HG03565 (cell line): Measurements from ENCODE around the gene RNU1-3.
"Not testable (repeated sequence)": the region's sequence is repeated elsewhere in the genome, so short reads cannot be mapped to it uniquely, and the experiment has no call there.

ENCODE experiments used
- ATAC-seq: cut with Tn5 transposase; IDR thresholded peaks from one replicate; pipeline ENCODE4 v1.9.1; 2021; ENCODE audit warnings: mild to moderate bottlenecking, moderate library complexity; ENCODE audit not compliant: unreplicated experiment

The RNU1-3 gene

DNA sequence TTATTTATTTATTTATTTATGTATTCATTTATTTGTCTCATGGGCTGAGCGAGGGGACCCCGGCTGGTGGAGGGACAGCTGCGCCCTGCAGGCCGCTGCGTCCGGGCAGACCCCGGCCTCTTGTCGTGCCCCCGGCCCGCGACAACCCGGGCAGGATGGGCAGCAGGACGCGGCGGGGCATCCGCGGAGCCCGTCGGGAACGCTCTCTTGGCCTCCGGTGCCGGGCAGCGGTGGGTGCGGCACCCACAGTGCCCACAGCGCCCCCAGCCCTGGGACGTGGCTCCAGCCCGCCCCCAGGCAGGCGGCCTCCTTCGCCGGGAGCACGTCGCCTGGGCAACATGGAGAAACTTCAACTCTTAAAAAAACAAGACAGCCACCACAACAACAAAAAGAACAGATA lies 8.5 kb downstream of the RNU1-3 start:
- ATAC-seq: not testable (repeated sequence)

- not testable (repeated sequence) for ATAC-seq
Observed at GRCh38 chr1:16656981-16657683, 9.6 kb downstream of the RNU1-3 start.

GRCh38 chr1:16656574-16656973 lies 10.2 kb downstream of the RNU1-3 start:
- not testable (repeated sequence) for ATAC-seq

GRCh38 chr1:16651560-16651959 lies 15.2 kb downstream of the RNU1-3 start:
- not testable (repeated sequence) for ATAC-seq

DNA sequence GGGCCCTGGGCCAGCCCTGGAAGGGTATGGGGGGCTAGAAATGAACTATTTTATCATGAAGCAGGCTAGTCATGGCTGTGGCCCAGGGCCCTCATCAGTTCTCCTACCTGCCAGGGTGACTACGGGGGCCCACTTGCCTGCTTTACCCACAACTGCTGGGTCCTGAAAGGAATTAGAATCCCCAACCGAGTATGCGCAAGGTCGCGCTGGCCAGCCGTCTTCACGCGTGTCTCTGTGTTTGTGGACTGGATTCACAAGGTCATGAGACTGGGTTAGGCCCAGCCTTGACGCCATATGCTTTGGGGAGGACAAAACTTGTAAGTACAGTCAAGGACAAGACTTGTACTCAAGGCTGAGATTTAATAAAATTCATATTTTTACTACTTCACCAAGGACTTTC lies 16.8 kb downstream of the RNU1-3 start:
- not testable (repeated sequence) for ATAC-seq

- ATAC-seq: not testable (repeated sequence)
Observed at GRCh38 chr1:16649390-16649789, 17.4 kb downstream of the RNU1-3 start.

DNA sequence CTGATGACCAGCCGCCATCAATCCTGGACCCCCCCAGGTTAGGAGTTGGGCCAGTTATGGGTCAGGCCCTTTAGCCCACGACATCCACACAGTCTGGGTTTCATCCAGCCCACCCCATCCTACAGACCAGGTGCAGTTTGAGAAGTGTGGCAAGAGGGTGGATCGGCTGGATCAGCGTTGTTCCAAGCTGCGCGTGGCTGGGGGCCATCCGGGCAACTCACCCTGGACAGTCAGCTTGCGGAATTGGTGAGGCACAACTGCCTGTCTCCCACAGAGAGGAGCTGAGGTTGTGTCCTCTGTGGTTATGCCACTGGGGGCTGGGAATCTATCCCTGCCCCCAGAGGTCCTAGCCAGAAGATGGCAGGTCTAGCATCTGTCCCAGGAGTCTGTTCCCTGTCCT lies 18.0 kb downstream of the RNU1-3 start:
- ATAC-seq: not testable (repeated sequence)

- ATAC-seq: not testable (repeated sequence)
Observed at GRCh38 chr1:16648250-16648649, 18.5 kb downstream of the RNU1-3 start.

DNA sequence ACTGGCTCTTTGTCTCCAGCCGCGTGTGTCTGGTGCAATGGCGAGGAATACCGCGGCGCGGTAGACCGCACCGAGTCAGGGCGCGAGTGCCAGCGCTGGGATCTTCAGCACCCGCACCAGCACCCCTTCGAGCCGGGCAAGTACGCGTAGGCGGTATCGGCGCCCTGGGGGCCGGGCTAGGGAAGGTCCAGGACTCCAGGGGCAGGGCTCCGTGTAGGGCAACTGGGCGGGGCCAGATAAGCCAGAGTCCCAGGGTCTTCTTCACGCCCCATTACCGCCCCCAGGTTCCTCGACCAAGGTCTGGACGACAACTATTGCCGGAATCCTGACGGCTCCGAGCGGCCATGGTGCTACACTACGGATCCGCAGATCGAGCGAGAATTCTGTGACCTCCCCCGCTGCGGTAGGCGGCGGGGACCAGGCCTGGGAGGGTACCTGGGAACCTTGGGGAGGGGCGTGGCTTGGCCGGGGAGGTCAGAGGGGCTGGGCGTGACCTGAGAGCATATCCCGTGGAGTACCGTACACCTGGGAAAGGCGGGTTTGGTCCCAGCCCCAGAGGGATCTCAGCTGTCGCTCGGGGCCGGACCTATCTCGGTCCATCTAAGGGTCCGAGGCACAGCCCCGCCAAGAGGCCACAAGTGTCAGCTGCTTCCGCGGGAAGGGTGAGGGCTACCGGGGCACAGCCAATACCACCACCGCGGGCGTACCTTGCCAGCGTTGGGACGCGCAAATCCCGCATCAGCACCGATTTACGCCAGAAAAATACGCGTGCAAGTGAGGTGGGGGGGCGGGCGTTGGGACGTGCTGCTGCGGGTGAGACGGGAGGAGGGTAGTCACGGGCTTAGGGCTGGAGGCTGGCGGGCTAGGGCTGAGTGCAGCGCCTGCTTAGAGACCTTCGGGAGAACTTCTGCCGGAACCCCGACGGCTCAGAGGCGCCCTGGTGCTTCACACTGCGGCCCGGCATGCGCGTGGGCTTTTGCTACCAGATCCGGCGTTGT lies 19.3 kb downstream of the RNU1-3 start:
- not testable (repeated sequence) for ATAC-seq

- not testable (repeated sequence) for ATAC-seq
Observed at GRCh38 chr1:16646716-16647115, 20.0 kb downstream of the RNU1-3 start.

- not testable (repeated sequence) for ATAC-seq
Observed at GRCh38 chr1:16646061-16646664, 20.6 kb downstream of the RNU1-3 start.

GRCh38 chr1:16645271-16646060 lies 21.3 kb downstream of the RNU1-3 start:
- ATAC-seq: peak; percentile 2

DNA sequence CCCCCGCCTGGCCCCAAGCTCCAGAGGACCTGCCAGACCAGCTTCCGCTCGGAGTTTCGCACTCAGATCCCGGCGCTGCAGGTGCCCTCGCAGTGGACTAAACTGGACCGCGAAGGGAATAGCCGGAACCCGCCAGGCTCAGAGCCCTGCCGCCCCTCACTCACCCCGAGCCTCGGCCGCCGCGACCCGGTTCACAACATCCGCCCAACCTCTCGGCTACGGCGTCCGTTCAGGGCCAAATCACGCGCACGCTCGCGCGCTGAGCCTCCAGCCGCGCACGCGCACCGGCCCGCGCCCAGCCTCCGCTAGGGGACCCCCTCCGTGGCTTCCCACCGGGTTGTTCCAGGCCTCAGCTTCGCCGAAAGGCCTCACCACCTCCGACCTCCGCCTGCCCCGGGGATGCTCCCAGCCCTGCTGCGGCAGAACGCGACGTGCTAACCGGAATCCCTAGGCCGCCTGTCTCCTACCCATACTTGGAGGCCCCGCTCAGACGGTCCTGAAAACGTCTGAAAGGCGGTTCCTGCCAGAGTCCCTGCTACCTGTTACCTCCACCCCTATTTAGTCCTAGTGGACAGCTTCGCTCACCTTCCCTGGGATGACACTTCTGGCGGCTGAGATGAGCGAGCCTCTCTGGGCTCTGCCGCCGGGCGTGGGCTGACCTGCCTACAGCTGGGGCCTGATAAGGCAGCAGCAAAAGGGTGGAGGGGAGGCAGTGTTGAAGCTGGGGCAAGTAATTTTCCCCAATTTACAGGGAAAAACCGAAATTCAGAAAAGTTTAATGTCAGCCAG lies 22.1 kb downstream of the RNU1-3 start:
- peak; percentile 61 for ATAC-seq

GRCh38 chr1:16644193-16644481 lies 22.6 kb downstream of the RNU1-3 start:
- peak; percentile 19 for ATAC-seq

DNA sequence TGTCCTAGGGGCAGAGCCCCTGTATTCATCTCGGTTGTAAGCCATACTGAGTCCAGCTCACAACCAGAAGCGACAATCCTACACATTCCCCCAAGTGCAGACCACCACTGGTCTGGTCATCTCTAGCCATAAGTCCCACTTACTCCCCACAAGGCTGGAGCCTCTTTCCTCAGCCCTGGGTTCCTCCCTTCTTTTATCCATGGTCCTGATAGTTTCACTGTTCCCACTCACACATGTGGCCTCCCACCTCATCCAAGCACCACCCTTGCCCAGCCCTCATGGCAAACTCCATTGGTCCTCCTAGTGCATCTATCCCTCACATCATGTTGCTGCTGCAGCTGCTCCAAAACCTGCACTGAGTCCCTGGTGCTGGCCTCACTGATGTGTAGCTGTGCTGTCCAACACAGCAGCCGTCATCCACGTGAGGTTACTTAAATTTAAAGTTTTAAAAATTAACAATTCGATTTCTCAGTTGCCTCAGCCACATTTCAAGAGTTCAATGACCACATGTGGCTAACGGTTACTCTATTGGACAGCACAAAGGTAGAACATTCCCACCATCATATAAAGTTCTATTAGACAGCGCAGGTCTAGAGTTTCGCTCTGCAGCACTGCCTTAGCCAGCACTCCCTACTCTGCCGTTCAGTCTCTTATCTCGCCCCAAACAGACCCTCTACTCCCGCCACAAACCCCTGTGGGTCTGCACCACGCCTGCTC lies 23.1 kb downstream of the RNU1-3 start:
- ATAC-seq: peak; percentile 1

DNA sequence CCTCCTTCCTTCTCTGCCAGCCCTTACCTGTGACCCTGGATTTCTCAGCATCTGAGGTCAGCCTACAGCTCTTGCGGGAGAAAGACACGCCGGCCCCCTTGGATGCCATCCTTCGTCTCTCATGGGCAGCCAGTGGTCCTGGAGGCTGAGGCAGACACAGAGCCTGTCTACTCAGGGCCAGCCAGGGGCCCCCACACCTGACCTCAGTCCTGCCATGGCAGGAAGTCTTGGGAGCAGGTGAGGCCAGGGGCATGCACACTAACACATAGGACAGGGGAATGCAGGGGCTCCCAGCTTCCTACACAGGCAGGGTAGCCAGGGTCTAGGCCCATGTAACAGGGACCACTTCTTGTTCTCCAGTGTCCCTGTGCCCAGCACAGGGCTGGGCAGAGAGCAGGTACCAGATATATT lies 23.7 kb downstream of the RNU1-3 start:
- ATAC-seq: not testable (repeated sequence)

GRCh38 chr1:16642025-16642966 lies 24.5 kb downstream of the RNU1-3 start:
- ATAC-seq: not testable (repeated sequence)
